H1 (cell line): Measurements from ENCODE around the gene TNS1. TPM values are rescaled to one million over a fixed set of nuclear protein-coding genes. Genes with fewer than 3 reads are reported as not detected.

ENCODE experiments used
- CTCF ChIA-PET: fragments of 300-600 bp; sonication (Branson Sonifier 250); formaldehyde crosslinking; loops from one replicate; lab custom pipeline; 2021; ENCODE audit not compliant: partially characterized antibody; lab: Charles Lee
- POLR2A ChIA-PET: fragments of 300-600 bp; sonication (Branson Sonifier 250); formaldehyde crosslinking; loops from one replicate; lab custom pipeline; 2021; ENCODE audit warnings: inconsistent platforms; ENCODE audit not compliant: partially characterized antibody; lab: Charles Lee
- DNase-seq, 2 experiments: peaks; one replicate each; pipeline versions ENCODE4 v3.0.0 to v3.0.0-alpha.2; 2010 to 2022; ENCODE audit warnings: low spot score in 2 of 2, low read depth in 1 of 2, mixed read lengths in 1 of 2
- FAIRE-seq: peaks from 2 replicates; lab custom pipeline; 2011; peaks lifted over from hg19 to GRCh38; lab: Jason Lieb, UNC
- H2AFZ ChIP-seq: 2 replicates; pipeline ENCODE4 v1.8.1; 2012; ENCODE audit warnings: low read length, inconsistent platforms
- H2AK5ac ChIP-seq: 2 replicates; pipeline ENCODE4 v1.6.1; 2013; ENCODE audit warnings: low read depth, low read length
- H2BK120ac ChIP-seq: replicated peaks from 2 replicates; pipeline ENCODE3; 2013; ENCODE audit warnings: low read depth, low read length, inconsistent platforms
- H2BK12ac ChIP-seq: 2 replicates; pipeline ENCODE4 v1.6.1; 2013; ENCODE audit warnings: low read depth, low read length
- H2BK15ac ChIP-seq: 2 replicates; pipeline ENCODE4 v1.6.1; 2013; ENCODE audit warnings: low read length
- H2BK20ac ChIP-seq: 2 replicates; pipeline ENCODE4 v1.6.1; 2013; ENCODE audit warnings: low read length
- H2BK5ac ChIP-seq: 2 replicates; pipeline ENCODE4 v1.6.1; 2013; ENCODE audit warnings: low read depth, low read length
- H3K14ac ChIP-seq: 2 replicates; pipeline ENCODE4 v1.6.1; 2013; ENCODE audit warnings: inconsistent platforms; ENCODE audit not compliant: insufficient read length
- H3K18ac ChIP-seq: 2 replicates; pipeline ENCODE4 v1.6.1; 2013; ENCODE audit warnings: low read length; ENCODE audit errors: extremely low read depth
- H3K23ac ChIP-seq: 2 replicates; pipeline ENCODE4 v1.6.1; 2013; ENCODE audit warnings: inconsistent platforms; ENCODE audit not compliant: insufficient read length
- H3K23me2 ChIP-seq: 2 replicates; pipeline ENCODE4 v1.6.1; 2013; ENCODE audit warnings: low read depth, low read length
- H3K27ac ChIP-seq: 2 replicates; pipeline ENCODE4 v1.6.1; 2011; ENCODE audit warnings: low read depth, low read length, inconsistent platforms
- H3K27me3 ChIP-seq, 4 experiments: replicated peaks in 1 of 4; 1 replicate in 1 of 4; 2 replicates in 3 of 4; pipeline versions ENCODE4 v1.6.1 to v1.8.1; 2011 to 2013; ENCODE audit warnings: low read length in 3 of 4, mild to moderate bottlenecking in 3 of 4, inconsistent platforms in 2 of 4, mixed read lengths in 2 of 4, moderate library complexity in 1 of 4; ENCODE audit not compliant: control insufficient read depth in 3 of 4, insufficient read depth in 3 of 4; ENCODE audit errors: extremely low read depth in 1 of 4
- H3K36me3 ChIP-seq, 4 experiments: 2 replicates each; pipeline versions ENCODE4 v1.6.1 to v1.8.1; 2011 to 2013; ENCODE audit warnings: mild to moderate bottlenecking in 4 of 4, low read length in 3 of 4, moderate library complexity in 2 of 4, control low read depth in 1 of 4, inconsistent platforms in 1 of 4; ENCODE audit not compliant: insufficient read depth in 4 of 4, control insufficient read depth in 2 of 4
- H3K4ac ChIP-seq: replicated peaks from 2 replicates; pipeline ENCODE3; 2013; ENCODE audit warnings: low read length, low read depth, mixed read lengths, inconsistent platforms; ENCODE audit not compliant: insufficient read length
- H3K4me1 ChIP-seq, 4 experiments: replicated peaks in 1 of 4; 1 replicate in 1 of 4; 2 replicates in 3 of 4; pipeline versions ENCODE4 v1.6.1 to v1.8.1; 2011 to 2013; ENCODE audit warnings: low read length in 3 of 4, inconsistent platforms in 2 of 4, mixed read lengths in 1 of 4; ENCODE audit not compliant: insufficient read depth in 4 of 4, control insufficient read depth in 3 of 4
- H3K4me2 ChIP-seq, 2 experiments: 2 replicates each; pipeline versions ENCODE4 v1.6.1 to v1.8.1; 2011 to 2013; ENCODE audit warnings: low read depth in 2 of 2, low read length in 2 of 2, control low read depth in 1 of 2, inconsistent platforms in 1 of 2, mild to moderate bottlenecking in 1 of 2; ENCODE audit not compliant: insufficient read depth in 1 of 2
- H3K4me3 ChIP-seq, 4 experiments: fragments of 200-600, 300-600 bp in 1 of 4; sonication (generic), shearing (Covaris generic), sonication (Bioruptor Twin) in 1 of 4; 2 replicates each; pipeline versions ENCODE4 v1.5.1 to v1.8.1; 2011 to 2016; ENCODE audit warnings: low read length in 4 of 4, low read depth in 3 of 4, control low read depth in 2 of 4, inconsistent platforms in 2 of 4, mild to moderate bottlenecking in 2 of 4, mixed read lengths in 1 of 4, moderate library complexity in 1 of 4; ENCODE audit not compliant: insufficient read depth in 2 of 4; ENCODE audit errors: extremely low read depth in 1 of 4
- H3K56ac ChIP-seq: replicated peaks from 2 replicates; pipeline ENCODE3; 2013; ENCODE audit warnings: low read depth, mild to moderate bottlenecking, mixed read lengths, low read length, inconsistent platforms; ENCODE audit not compliant: insufficient read length
- H3K79me1 ChIP-seq: 2 replicates; pipeline ENCODE4 v1.6.1; 2013; ENCODE audit warnings: low read depth, low read length, control low read depth
- H3K79me2 ChIP-seq, 2 experiments: 2 replicates each; pipeline versions ENCODE4 v1.6.1 to v1.8.1; 2012 to 2013; ENCODE audit warnings: low read length in 2 of 2, mild to moderate bottlenecking in 2 of 2, inconsistent platforms in 1 of 2; ENCODE audit not compliant: insufficient read depth in 2 of 2, control insufficient read depth in 1 of 2
- H3K9ac ChIP-seq, 4 experiments: replicated peaks in 1 of 4; 1 replicate in 1 of 4; 2 replicates in 3 of 4; pipeline versions ENCODE4 v1.6.1 to v1.8.1; 2011 to 2013; ENCODE audit warnings: low read depth in 3 of 4, low read length in 3 of 4, control low read depth in 2 of 4, mild to moderate bottlenecking in 2 of 4, moderate library complexity in 2 of 4, inconsistent platforms in 1 of 4; ENCODE audit errors: extremely low read depth in 1 of 4
- H3K9me3 ChIP-seq, 2 experiments: 2 replicates each; pipeline versions ENCODE4 v1.6.1 to v1.8.1; 2012 to 2013; ENCODE audit warnings: mild to moderate bottlenecking in 2 of 2, moderate library complexity in 2 of 2, control low read depth in 1 of 2, inconsistent platforms in 1 of 2, low read depth in 1 of 2, low read length in 1 of 2, mixed read lengths in 1 of 2; ENCODE audit not compliant: insufficient read depth in 2 of 2
- H4K20me1 ChIP-seq, 2 experiments: replicated peaks in 1 of 2; 2 replicates each; pipeline versions ENCODE3 to v1.8.1; 2011 to 2013; ENCODE audit warnings: inconsistent platforms in 2 of 2, low read length in 2 of 2, mild to moderate bottlenecking in 1 of 2; ENCODE audit not compliant: insufficient read depth in 2 of 2, control insufficient read depth in 1 of 2
- H4K5ac ChIP-seq: 2 replicates; pipeline ENCODE4 v1.6.1; 2013; ENCODE audit warnings: low read length, low read depth, mixed read lengths, inconsistent platforms; ENCODE audit not compliant: insufficient read length
- H4K8ac ChIP-seq: 2 replicates; pipeline ENCODE4 v1.8.0; 2013; ENCODE audit warnings: mild to moderate bottlenecking, moderate library complexity, low read length, inconsistent platforms; ENCODE audit not compliant: insufficient read depth; ENCODE audit errors: extremely low read depth
- H4K91ac ChIP-seq: replicated peaks from 2 replicates; pipeline ENCODE3; 2013; ENCODE audit warnings: low read length, mixed read lengths, inconsistent platforms; ENCODE audit not compliant: insufficient read length
- CBX5 ChIP-seq: fragments of 300-800, 300-1000 bp; sonication (generic); IDR thresholded peaks from 2 replicates; pipeline ENCODE4 v1.7.1; 2016; ENCODE audit warnings: antibody characterized with exemption, low read length, low read depth
- CEBPB ChIP-seq: IDR thresholded peaks from 2 replicates; pipeline ENCODE4 v1.6.1; 2012; ENCODE audit warnings: low read depth, low read length
- E2F6 ChIP-seq: IDR thresholded peaks from 2 replicates; pipeline ENCODE4 v1.6.1; 2012; ENCODE audit warnings: inconsistent platforms
- EP300 ChIP-seq, 2 experiments: IDR thresholded peaks; 1 replicate in 1 of 2; 2 replicates in 1 of 2; pipeline ENCODE4 v1.6.1; 2011 to 2012; ENCODE audit warnings: low read depth in 2 of 2, low read length in 2 of 2, mild to moderate bottlenecking in 2 of 2, borderline replicate concordance in 1 of 2, inconsistent platforms in 1 of 2, moderate library complexity in 1 of 2
- FOSL1 ChIP-seq: IDR thresholded peaks from 2 replicates; pipeline ENCODE4 v1.6.1; 2011; ENCODE audit warnings: mild to moderate bottlenecking, low read depth, low read length, moderate library complexity; ENCODE audit not compliant: insufficient read depth
- GABPA ChIP-seq: IDR thresholded peaks from 2 replicates; pipeline ENCODE4 v1.6.1; 2011; ENCODE audit warnings: mild to moderate bottlenecking, low read length, moderate library complexity, borderline replicate concordance; ENCODE audit not compliant: insufficient read depth
- GTF2F1 ChIP-seq: IDR thresholded peaks from 2 replicates; pipeline ENCODE4 v1.6.1; 2012; ENCODE audit warnings: low read depth, low read length, improper control_type of control experiment, borderline replicate concordance
- HDAC6 ChIP-seq: IDR thresholded peaks from one replicate; pipeline ENCODE4 v1.7.1; 2012; ENCODE audit warnings: low read depth, mild to moderate bottlenecking, inconsistent platforms, low read length, moderate library complexity
- JUN ChIP-seq: IDR thresholded peaks from 2 replicates; pipeline ENCODE4 v1.6.1; 2011; ENCODE audit warnings: low read depth, mild to moderate bottlenecking, improper control_type of control experiment, low read length
- POLR2AphosphoS5 ChIP-seq: IDR thresholded peaks from 2 replicates; pipeline ENCODE4 v1.6.1; 2011; ENCODE audit warnings: low read depth, low read length
- RAD21 ChIP-seq, 2 experiments: IDR thresholded peaks in 1 of 2; conservative IDR thresholded peaks in 1 of 2; 2 replicates each; pipeline ENCODE4 v1.6.1; 2011; ENCODE audit warnings: low read depth in 2 of 2, low read length in 2 of 2, improper control_type of control experiment in 1 of 2, inconsistent platforms in 1 of 2, mild to moderate bottlenecking in 1 of 2, moderate library complexity in 1 of 2
- RBBP5 ChIP-seq: IDR thresholded peaks from 2 replicates; pipeline ENCODE4 v1.7.1; 2012; ENCODE audit warnings: low read depth, mild to moderate bottlenecking, inconsistent platforms, low read length, moderate library complexity, borderline replicate concordance
- SP1 ChIP-seq: IDR thresholded peaks from 2 replicates; pipeline ENCODE4 v1.6.1; 2011; ENCODE audit warnings: low read depth, low read length
- WGBS, 2 experiments: shearing (Covaris generic) in 1 of 2; methylation state at CpG; one replicate each; pipeline versions ENCODE4 v1.1.6 to v1.1.7; 2013 to 2015; ENCODE audit warnings: low lambda C conversion rate in 2 of 2, mixed read lengths in 2 of 2, inconsistent platforms in 1 of 2, low coverage in 1 of 2, missing lambda C conversion rate in 1 of 2; ENCODE audit not compliant: insufficient replicate concordance in 2 of 2, insufficient coverage in 1 of 2, insufficient read length in 1 of 2; ENCODE audit errors: extremely low coverage in 1 of 2, missing lambda C conversion rate in 1 of 2; 5-methylcytosine and 5-hydroxymethylcytosine counted together
- polyA plus RNA-seq, 7 experiments: library from polyadenylated mRNA; depleted of rRNA in 3 of 7; stranded (reverse) in 5 of 7; unstranded in 2 of 7; fragments of >200 nt in 5 of 7; fragments of 200-250 nt in 2 of 7; gene quantifications; 1 replicate in 5 of 7; 2 replicates in 1 of 7; 4 replicates in 1 of 7; pipeline versions ENCODE4 v1.2.1 to v1.2.3, GENCODE V29; 2011 to 2013; ENCODE audit warnings: missing spikeins in 2 of 7, mixed read lengths in 2 of 7
- total RNA-seq: library from RNA; stranded (reverse); fragmentation: NEBNext Ultra II Directional; extraction: Animal tissue kit (Norgen Biotek cat#: 25700); gene quantifications from 2 replicates; pipeline ENCODE4 v1.2.1, GENCODE V29; 2021

Gene TNS1
- total and polyA plus RNA-seq, 2 of the 8 experiments (the other 6 are each of a cell fraction or from before 2014, with no cell fraction given): 1.5 to 5.1 TPM

GRCh38 chr2:217826520-217826919 is 176.3 kb downstream of the TNS1 start:
- Histone ChIP-seq H3K79me2 (no peaks in the 10 kb centered on the region), H3K14ac (no peak overlapping the region), H3K4me2 (no peak overlapping the region; a peak in 1 of 4 replicates), H2AFZ (no peak overlapping the region), H3K9ac (no peak overlapping the region), H3K27ac (no peak overlapping the region), H3K9me3 (no peaks in the 10 kb centered on the region), H2BK5ac (no peak overlapping the region), H3K23me2 (no peaks in the 10 kb centered on the region), H2BK15ac (no peak overlapping the region), H3K4me3 (no peak overlapping the region), H2BK120ac (no peak overlapping the region), H2BK12ac (no peak overlapping the region), H3K36me3 (no peaks in the 10 kb centered on the region), H3K4ac (no peak overlapping the region), H2BK20ac (no peak overlapping the region), H3K79me1 (no peaks in the 10 kb centered on the region), H3K56ac (no peak overlapping the region), H3K23ac (no peak overlapping the region), H3K18ac (no peak overlapping the region), H4K91ac (no peak overlapping the region), H3K27me3 (no peaks in the 10 kb centered on the region), H3K4me1 (peaks cover 0 to 3% (median under 1%) of the 10 kb centered on the region in 4 experiments; a peak in 1 of 7 replicates), H4K20me1 (no peaks in the 10 kb centered on the region), H2AK5ac (no peak overlapping the region), H4K8ac (no peak overlapping the region), H4K5ac (no peak overlapping the region)
- 82% methylated on average over 4 of the region's 6 CpGs; no CpG with 5 or more reads in 1 of the 2 experiments for WGBS, 2 experiments
- DNase-seq (no peak), FAIRE-seq (no peak)
- ChIA-PET POLR2A (interaction anchor here (0.6 kb wide), 1 partner anchor 83 kb away, joined by 3 read pairs; no protein-coding TSS in a partner anchor), CTCF (interaction anchor here (0.7 to 14.9 kb wide), 12 partner anchors 9 to 108 kb away, joined by 3 to 155 read pairs (median 4); no protein-coding TSS in a partner anchor)
- TF ChIP-seq CEBPB (no peak), RAD21 (IDR thresholded peaks at IDR 0.05 in 1 of 2, conservative IDR thresholded peaks at IDR 0.05 in 1 of 2; ENCODE audit: low read depth in 2 of 2, low read length in 2 of 2) (no peak), CBX5 (no peak), E2F6 (no peak), FOSL1 (no peak), EP300 (IDR thresholded peaks at IDR 0.05; ENCODE audit: borderline replicate concordance in 1 of 2, low read depth in 2 of 2, low read length in 2 of 2) (no peak), JUN (no peak), POLR2AphosphoS5 (no peak), GABPA (no peak), GTF2F1 (no peak), SP1 (no peak), RBBP5 (no peak), HDAC6 (no peak)
